ENCODE results near the gene SEC16A.

DNA sequence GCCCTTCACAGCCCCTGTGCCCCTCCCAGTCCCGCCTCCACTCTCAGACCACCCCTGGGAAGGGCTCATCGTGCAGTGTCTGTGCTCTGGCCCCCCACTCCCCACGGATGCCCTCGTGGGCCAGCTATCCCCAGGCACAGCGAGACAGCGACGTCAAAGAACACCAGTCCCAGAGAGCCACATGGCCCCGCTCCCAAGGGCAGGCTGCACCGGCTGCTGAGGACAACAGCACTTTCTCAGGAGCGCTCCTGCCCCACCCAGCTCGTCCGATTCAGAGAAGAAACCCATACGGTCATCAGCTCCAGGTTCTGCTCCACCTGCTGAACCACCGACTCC is 78.1 kb downstream of the SEC16A start:
- TF ChIP-seq, protein P1, sequence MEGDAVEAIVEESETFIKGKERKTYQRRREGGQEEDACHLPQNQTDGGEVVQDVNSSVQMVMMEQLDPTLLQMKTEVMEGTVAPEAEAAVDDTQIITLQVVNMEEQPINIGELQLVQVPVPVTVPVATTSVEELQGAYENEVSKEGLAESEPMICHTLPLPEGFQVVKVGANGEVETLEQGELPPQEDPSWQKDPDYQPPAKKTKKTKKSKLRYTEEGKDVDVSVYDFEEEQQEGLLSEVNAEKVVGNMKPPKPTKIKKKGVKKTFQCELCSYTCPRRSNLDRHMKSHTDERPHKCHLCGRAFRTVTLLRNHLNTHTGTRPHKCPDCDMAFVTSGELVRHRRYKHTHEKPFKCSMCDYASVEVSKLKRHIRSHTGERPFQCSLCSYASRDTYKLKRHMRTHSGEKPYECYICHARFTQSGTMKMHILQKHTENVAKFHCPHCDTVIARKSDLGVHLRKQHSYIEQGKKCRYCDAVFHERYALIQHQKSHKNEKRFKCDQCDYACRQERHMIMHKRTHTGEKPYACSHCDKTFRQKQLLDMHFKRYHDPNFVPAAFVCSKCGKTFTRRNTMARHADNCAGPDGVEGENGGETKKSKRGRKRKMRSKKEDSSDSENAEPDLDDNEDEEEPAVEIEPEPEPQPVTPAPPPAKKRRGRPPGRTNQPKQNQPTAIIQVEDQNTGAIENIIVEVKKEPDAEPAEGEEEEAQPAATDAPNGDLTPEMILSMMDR (IDR thresholded peaks at IDR 0.05) = no peak
- no peak for TF ChIP-seq POLR2A (IDR thresholded peaks at IDR 0.05)
